CD4-positive, alpha-beta T cell (primary cell): ENCODE measurements around the gene ACAP3. TPM values are rescaled to one million over a fixed set of nuclear protein-coding genes. Genes with fewer than 3 reads are reported as not detected.
A peak's percentile ranks its signal among the peaks of the same experiment; 100 is the strongest.

Experiments used
- ATAC-seq: fragments of 200-7000 bp; cut with Tn5 transposase; one replicate; pipeline ENCODE4 v1.10.0; 2022; ENCODE audit warnings: mild to moderate bottlenecking; ENCODE audit not compliant: poor library complexity
- CTCF ChIA-PET: fragments of 350-600 bp; sonication (Branson Sonifier 250); formaldehyde crosslinking; loops from one replicate; lab custom pipeline; 2021; ENCODE audit warnings: antibody characterized with exemption, inconsistent platforms; lab: Charles Lee
- POLR2A ChIA-PET: fragments of 350-600 bp; sonication (Branson Sonifier 250); formaldehyde crosslinking; loops from one replicate; lab custom pipeline; 2021; ENCODE audit warnings: antibody characterized with exemption, inconsistent platforms; lab: Charles Lee
- DNase-seq, 14 experiments: peaks; one replicate each; pipeline ENCODE4 v3.0.0-alpha.2; 2013 to 2020; ENCODE audit warnings: mixed read lengths in 2 of 14
- H3K27ac ChIP-seq, 2 donors: one replicate each; pipeline versions ENCODE4 v1.5.1 to v1.7.0; 2013; ENCODE audit warnings: low read length in 2 of 2, low read depth in 1 of 2, mild to moderate bottlenecking in 1 of 2
- H3K27me3 ChIP-seq, 2 experiments: 1 replicate in 1 of 2; 2 replicates in 1 of 2; pipeline versions ENCODE4 v1.6.1 to v1.7.0; 2013; ENCODE audit warnings: low read length in 2 of 2, control low read depth in 1 of 2, mild to moderate bottlenecking in 1 of 2, moderate library complexity in 1 of 2; ENCODE audit not compliant: insufficient read depth in 2 of 2, control insufficient read depth in 1 of 2
- H3K36me3 ChIP-seq: one replicate; pipeline ENCODE4 v1.6.1; 2013; ENCODE audit warnings: low read length, control low read depth; ENCODE audit not compliant: insufficient read depth
- H3K4me1 ChIP-seq: one replicate; pipeline ENCODE4 v1.6.1; 2013; ENCODE audit warnings: low read length, control low read depth; ENCODE audit not compliant: insufficient read depth
- H3K4me3 ChIP-seq: one replicate; pipeline ENCODE4 v1.5.1; 2013; ENCODE audit warnings: mild to moderate bottlenecking, low read length, moderate library complexity
- H3K9me3 ChIP-seq, 2 experiments: 1 replicate in 1 of 2; 2 replicates in 1 of 2; pipeline versions ENCODE4 v1.6.1 to v1.7.0; 2013; ENCODE audit warnings: low read length in 2 of 2, mild to moderate bottlenecking in 2 of 2, control low read depth in 1 of 2, moderate library complexity in 1 of 2; ENCODE audit not compliant: control insufficient read depth in 1 of 2, insufficient read depth in 1 of 2
- H3K27ac Mint-ChIP-seq: one replicate; pipeline ENCODE4 v1.8.0; 2020; ENCODE audit warnings: mixed read lengths
- H3K27me3 Mint-ChIP-seq: one replicate; pipeline ENCODE4 v1.8.0; 2021; ENCODE audit warnings: mixed read lengths
- H3K36me3 Mint-ChIP-seq: one replicate; pipeline ENCODE4 v1.8.0; 2021; ENCODE audit warnings: low read depth, mixed read lengths
- H3K4me1 Mint-ChIP-seq: one replicate; pipeline ENCODE4 v1.8.0; 2021; ENCODE audit warnings: low read depth, mixed read lengths
- H3K4me3 Mint-ChIP-seq: one replicate; pipeline ENCODE4 v1.8.0; 2020; ENCODE audit warnings: mild to moderate bottlenecking, mixed read lengths
- H3K9me3 Mint-ChIP-seq: one replicate; pipeline ENCODE4 v1.8.0; 2020; ENCODE audit warnings: mixed read lengths
- CTCF ChIP-seq: fragments of 200-600 bp; IDR thresholded peaks from one replicate; pipeline ENCODE4 v1.8.0; 2022; ENCODE audit warnings: antibody characterized with exemption, mild to moderate bottlenecking
- intact Hi-C, 2 experiments: fragments of 100-400 bp; cut with DNase I in 1 of 2; cut with micrococcal nuclease in 1 of 2; formaldehyde crosslinking; loops; one replicate each; pipeline versions ENCODE4 v1.15.1 to v1.9.0; 2023 to 2025; cut with DNase I, micrococcal nuclease
- total RNA-seq, 174 experiments: library from RNA in 2 of 174; stranded (reverse) in 2 of 174; gene quantifications; one replicate each; pipeline ENCODE4 v1.2.3 and lab custom pipeline; 2021 to 2026

The ACAP3 gene
- total RNA-seq, 2 experiments from 2014 or later: 45.3 to 46.4 TPM

- H3K36me3 Mint-ChIP-seq: no peaks in the 10 kb centered on the region
- H3K9me3 ChIP-seq: no peaks in the 10 kb centered on the region
- H3K27me3 Mint-ChIP-seq: no peaks in the 10 kb centered on the region
- H3K27ac ChIP-seq: no peak overlapping the region
- peak; percentile 43 to 84 (median 61) for DNase-seq
- peak; percentile 42 for TF ChIP-seq CTCF
- no peaks in the 10 kb centered on the region for H3K4me1 Mint-ChIP-seq
- H3K27ac Mint-ChIP-seq: no peak overlapping the region
- H3K4me3 Mint-ChIP-seq: no peak overlapping the region
- H3K9me3 Mint-ChIP-seq: no peaks in the 10 kb centered on the region
- ChIA-PET CTCF (interaction anchor here (0.6 to 1.6 kb wide), 8 partner anchors 15 to 307 kb away, joined by 3 to 33 read pairs (median 4); no protein-coding TSS in a partner anchor), POLR2A (no interaction called here)
- peak; percentile 81 for ATAC-seq
- intact Hi-C loops: loop anchor here (2.0 to 5.0 kb wide), 3 partner anchors 169 to 309 kb away; partner anchors contain the start of gene PERM1 (in 1 of the 2)
- H3K36me3 ChIP-seq: no peaks in the 10 kb centered on the region
- H3K4me1 ChIP-seq: peaks cover 14% of the 10 kb centered on the region
- no peak overlapping the region for H3K4me3 ChIP-seq
- H3K27me3 ChIP-seq: no peaks in the 10 kb centered on the region
Observed at GRCh38 chr1:1291548-1292441, 15.9 kb downstream of the ACAP3 start.

- no peak for ATAC-seq
- POLR2A ChIA-PET: no interaction called here
- H3K27ac ChIP-seq: no peak overlapping the region
- H3K36me3 Mint-ChIP-seq: no peaks in the 10 kb centered on the region
- peaks cover 14% of the 10 kb centered on the region for H3K4me1 ChIP-seq
- no peak overlapping the region for H3K4me3 ChIP-seq
- H3K4me1 Mint-ChIP-seq: no peaks in the 10 kb centered on the region
- no peaks in the 10 kb centered on the region for H3K27me3 Mint-ChIP-seq
- H3K27me3 ChIP-seq: no peaks in the 10 kb centered on the region
- H3K27ac Mint-ChIP-seq: no peak overlapping the region
- H3K36me3 ChIP-seq: no peaks in the 10 kb centered on the region
- DNase-seq: peak in 1 of 14 experiments; percentile 5
- no peaks in the 10 kb centered on the region for H3K9me3 ChIP-seq
- H3K9me3 Mint-ChIP-seq: no peaks in the 10 kb centered on the region
- CTCF ChIA-PET: interaction anchor here (0.6 to 1.6 kb wide), 7 partner anchors 14 to 306 kb away, joined by 3 to 33 read pairs (median 4); no protein-coding TSS in a partner anchor
- no peak for TF ChIP-seq CTCF
- intact Hi-C loops: loop anchor here (2.0 to 5.0 kb wide), 3 partner anchors 168 to 309 kb away; partner anchors contain the start of gene PERM1 (in 1 of the 2)
- H3K4me3 Mint-ChIP-seq: no peak overlapping the region
Observed at GRCh38 chr1:1291023-1291528, 16.7 kb downstream of the ACAP3 start.

- peaks cover 0 to under 1% of the 10 kb centered on the region in 2 experiments for H3K9me3 ChIP-seq
- ATAC-seq (peak; percentile 69), DNase-seq (peak; percentile 30 to 77 (median 55))
- intact Hi-C loops: loop anchor here (2.0 to 5.0 kb wide), 3 partner anchors 167 to 308 kb away; partner anchors contain the start of gene PERM1 (in 1 of the 2)
- no peak overlapping the region for H3K27ac ChIP-seq
- POLR2A ChIA-PET: no interaction called here
- no peaks in the 10 kb centered on the region for H3K27me3 ChIP-seq
- no peaks in the 10 kb centered on the region for H3K36me3 Mint-ChIP-seq
- no peak overlapping the region for H3K27ac Mint-ChIP-seq
- H3K4me1 Mint-ChIP-seq: no peaks in the 10 kb centered on the region
- no peaks in the 10 kb centered on the region for H3K36me3 ChIP-seq
- no peaks in the 10 kb centered on the region for H3K9me3 Mint-ChIP-seq
- CTCF ChIA-PET: interaction anchor here (1.1 kb wide), 2 partner anchors 16 to 168 kb away, joined by 3 to 8 read pairs; partner anchors contain the start of gene UBE2J2
- H3K27me3 Mint-ChIP-seq: no peaks in the 10 kb centered on the region
- H3K4me1 ChIP-seq: peaks cover 14% of the 10 kb centered on the region
- H3K4me3 ChIP-seq: no peak overlapping the region
- peak; percentile 42 for TF ChIP-seq CTCF
- H3K4me3 Mint-ChIP-seq: no peak overlapping the region
Observed at GRCh38 chr1:1290238-1290731, 17.4 kb downstream of the ACAP3 start.
